Brain microvascular endothelial cell (primary cell): ENCODE data around the gene ABCB10.
"Not testable (repeated sequence)": the region's sequence is repeated elsewhere in the genome, so short reads cannot be mapped to it uniquely, and the experiment has no call there.

Source experiments
- DNase-seq: peaks from one replicate; pipeline ENCODE4 v3.0.0-alpha.2; 2020
- H3K27ac ChIP-seq: fragments of 250-450 bp; sonication (Bioruptor Pico); 2 replicates; pipeline ENCODE4 v1.5.1; 2020; ENCODE audit warnings: mild to moderate bottlenecking, moderate library complexity
- H3K27me3 ChIP-seq: fragments of 250-450 bp; sonication (Bioruptor Pico); replicated peaks from 2 replicates; pipeline ENCODE4 v1.5.1; 2020; ENCODE audit warnings: mild to moderate bottlenecking
- H3K36me3 ChIP-seq: fragments of 250-450 bp; sonication (Bioruptor Pico); replicated peaks from 2 replicates; pipeline ENCODE4 v1.5.1; 2020; ENCODE audit warnings: mild to moderate bottlenecking
- H3K4me3 ChIP-seq: 2 replicates; pipeline ENCODE4 v1.5.1; 2011; ENCODE audit warnings: low read depth, mild to moderate bottlenecking, control low read depth, low read length, moderate library complexity
- in situ Hi-C: cut with HindIII; loops from 2 replicates; pipeline ENCODE4 v1.10.0; 2017; ENCODE audit warnings: low sequenced_read_pairs, low pct_ligation_motif_present
- TF ChIP-seq, protein P1 (sequence below): IDR thresholded peaks from 2 replicates; pipeline ENCODE4 v1.5.1; 2011; ENCODE audit warnings: low read depth, mild to moderate bottlenecking, moderate library complexity, low read length, control low read depth, inconsistent platforms; ENCODE audit errors: missing control alignments

ABCB10 gene

DNA sequence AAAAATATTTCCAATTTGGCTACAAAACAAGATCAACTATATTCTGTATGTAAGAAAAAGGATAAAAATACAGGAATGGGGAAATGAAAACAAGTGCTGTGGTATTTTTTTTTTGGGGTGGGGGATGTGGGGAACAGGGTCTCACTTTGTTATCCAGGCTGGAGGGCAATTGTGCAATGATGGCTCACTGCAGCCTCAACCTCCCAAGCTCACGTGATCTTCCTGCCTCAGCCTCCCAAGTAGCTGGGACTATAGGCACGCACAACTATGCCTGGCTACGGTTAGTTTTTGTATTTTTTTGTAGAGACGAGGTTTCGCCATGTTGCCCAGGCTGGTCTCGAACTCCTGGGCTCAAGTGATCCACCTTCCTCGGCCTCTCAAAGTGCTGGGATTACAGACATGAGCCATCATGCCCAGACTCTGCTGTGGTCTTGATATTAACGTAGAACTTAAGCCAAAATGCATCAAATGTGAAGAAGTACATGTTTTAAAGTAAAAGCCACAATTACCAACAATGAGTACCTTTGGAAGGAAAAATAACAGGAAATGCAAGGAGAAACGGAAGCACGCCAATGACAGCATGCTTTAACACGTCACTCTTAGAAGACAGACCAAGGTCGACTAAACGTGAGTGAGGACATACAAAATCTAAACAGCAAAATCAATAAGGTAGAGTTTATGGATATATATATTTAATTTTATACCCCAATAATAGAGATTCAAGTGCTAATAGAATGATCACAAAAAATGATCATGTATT, 8.8 kb upstream of the ABCB10 start:
- in situ Hi-C loops, result no loop called here
- no peak overlapping the region for H3K27ac ChIP-seq

DNA sequence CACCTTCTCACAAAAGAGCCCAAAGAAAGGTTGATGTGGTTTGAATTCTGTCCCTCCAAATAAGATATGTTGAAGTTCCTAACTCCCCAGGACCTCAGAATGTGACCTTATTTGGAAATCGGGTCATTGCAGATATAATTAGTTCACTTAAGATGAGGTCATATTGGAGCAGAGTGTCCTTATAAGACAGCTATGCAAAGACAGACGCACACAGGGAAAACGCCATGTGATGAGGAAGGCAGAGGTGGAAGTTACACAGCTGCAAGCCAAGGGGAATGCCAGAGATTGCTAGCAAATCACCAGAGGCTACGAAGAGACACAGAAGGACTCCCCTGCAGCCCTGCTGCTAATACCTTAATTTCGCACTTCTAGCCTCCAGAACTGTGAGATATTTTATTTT, 5.2 kb upstream of the ABCB10 start:
- H3K4me3 ChIP-seq, result no peak overlapping the region
- in situ Hi-C loops, result no loop called here
- H3K36me3 ChIP-seq, result no peaks in the 10 kb centered on the region
- no peak overlapping the region for H3K27ac ChIP-seq
- TF ChIP-seq, protein P1, sequence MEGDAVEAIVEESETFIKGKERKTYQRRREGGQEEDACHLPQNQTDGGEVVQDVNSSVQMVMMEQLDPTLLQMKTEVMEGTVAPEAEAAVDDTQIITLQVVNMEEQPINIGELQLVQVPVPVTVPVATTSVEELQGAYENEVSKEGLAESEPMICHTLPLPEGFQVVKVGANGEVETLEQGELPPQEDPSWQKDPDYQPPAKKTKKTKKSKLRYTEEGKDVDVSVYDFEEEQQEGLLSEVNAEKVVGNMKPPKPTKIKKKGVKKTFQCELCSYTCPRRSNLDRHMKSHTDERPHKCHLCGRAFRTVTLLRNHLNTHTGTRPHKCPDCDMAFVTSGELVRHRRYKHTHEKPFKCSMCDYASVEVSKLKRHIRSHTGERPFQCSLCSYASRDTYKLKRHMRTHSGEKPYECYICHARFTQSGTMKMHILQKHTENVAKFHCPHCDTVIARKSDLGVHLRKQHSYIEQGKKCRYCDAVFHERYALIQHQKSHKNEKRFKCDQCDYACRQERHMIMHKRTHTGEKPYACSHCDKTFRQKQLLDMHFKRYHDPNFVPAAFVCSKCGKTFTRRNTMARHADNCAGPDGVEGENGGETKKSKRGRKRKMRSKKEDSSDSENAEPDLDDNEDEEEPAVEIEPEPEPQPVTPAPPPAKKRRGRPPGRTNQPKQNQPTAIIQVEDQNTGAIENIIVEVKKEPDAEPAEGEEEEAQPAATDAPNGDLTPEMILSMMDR, result no peak
- DNase-seq, result peak; percentile 56
- no peaks in the 10 kb centered on the region for H3K27me3 ChIP-seq

More for the DNA sequence above, 8.8 kb upstream of the ABCB10 start:
- no peak overlapping the region for H3K4me3 ChIP-seq
- DNase-seq, result no peak
- TF ChIP-seq, protein P1, result no peak
- no peaks in the 10 kb centered on the region for H3K36me3 ChIP-seq
- no peaks in the 10 kb centered on the region for H3K27me3 ChIP-seq

DNA sequence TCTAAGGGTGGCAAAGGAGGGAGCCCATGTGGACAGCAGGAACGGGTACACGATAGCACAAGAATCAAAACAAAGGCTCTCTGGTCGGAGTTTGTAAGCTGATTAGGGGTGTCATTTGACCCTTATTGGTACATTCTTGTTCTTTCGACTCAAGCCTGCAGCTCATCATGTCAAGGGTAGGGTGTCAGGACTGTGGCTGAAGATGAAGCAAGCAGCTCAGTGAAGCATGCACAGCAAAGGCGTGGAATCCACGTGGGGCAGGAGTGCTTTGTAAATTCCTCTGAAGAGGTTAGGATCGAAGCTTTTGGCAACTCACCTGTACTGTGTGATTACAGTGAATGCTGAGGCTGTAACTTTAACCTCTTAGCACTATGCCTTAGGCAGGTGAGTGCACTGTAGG, 4.7 kb upstream of the ABCB10 start:
- no peak for DNase-seq
- H3K4me3 ChIP-seq, result no peak overlapping the region
- H3K36me3 ChIP-seq, result no peaks in the 10 kb centered on the region
- TF ChIP-seq, protein P1, result no peak
- H3K27ac ChIP-seq, result no peak overlapping the region
- in situ Hi-C loops, result no loop called here
- H3K27me3 ChIP-seq, result no peaks in the 10 kb centered on the region

DNA sequence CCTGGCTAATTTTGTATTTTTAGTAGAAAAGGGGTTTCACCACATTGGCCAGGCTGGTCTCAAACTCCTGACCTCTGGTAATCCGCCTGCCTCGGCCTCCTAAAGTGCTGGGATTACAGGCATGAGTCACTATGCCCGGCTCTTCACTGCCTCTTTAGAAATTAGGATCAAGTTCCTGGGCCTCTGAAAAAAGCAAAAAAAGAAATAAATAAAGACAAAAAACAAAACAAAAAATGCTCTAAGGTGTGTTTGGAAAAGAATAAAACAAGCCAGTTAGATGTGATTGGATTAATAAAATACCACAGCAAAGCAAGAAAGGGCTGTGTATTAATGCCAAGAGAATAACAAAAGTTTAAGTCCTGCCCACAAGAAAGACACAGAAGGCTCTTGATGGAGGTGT, 4.2 kb upstream of the ABCB10 start:
- Histone ChIP-seq H3K36me3 (no peaks in the 10 kb centered on the region), H3K4me3 (no peak overlapping the region), H3K27me3 (no peaks in the 10 kb centered on the region), H3K27ac (no peak overlapping the region)
- TF ChIP-seq, protein P1, result no peak
- in situ Hi-C loops, result no loop called here
- no peak for DNase-seq

DNA sequence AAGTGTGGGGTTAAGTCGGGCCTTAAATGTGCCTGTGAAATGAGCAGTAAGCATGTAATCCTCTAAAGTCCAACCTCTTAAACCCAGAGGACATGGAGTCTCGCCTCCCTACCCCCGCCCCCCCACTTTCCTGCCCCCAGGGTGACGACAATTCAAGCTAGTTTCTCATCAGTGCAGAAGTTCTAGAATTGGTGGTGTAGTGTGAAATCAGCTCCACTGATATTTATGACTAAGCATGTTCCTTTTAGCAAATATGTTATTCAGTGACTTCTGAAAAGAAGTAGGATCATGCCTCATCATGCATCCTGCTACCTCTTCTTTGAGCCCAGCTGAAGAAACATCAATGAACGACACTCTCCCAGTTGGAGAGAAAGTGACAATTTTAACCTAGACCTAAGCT, 2.6 kb upstream of the ABCB10 start:
- H3K27ac ChIP-seq, result no peak overlapping the region
- TF ChIP-seq, protein P1, result no peak
- H3K27me3 ChIP-seq, result no peaks in the 10 kb centered on the region
- H3K4me3 ChIP-seq, result no peak overlapping the region
- DNase-seq, result no peak
- in situ Hi-C loops, result no loop called here
- H3K36me3 ChIP-seq, result no peaks in the 10 kb centered on the region

DNA sequence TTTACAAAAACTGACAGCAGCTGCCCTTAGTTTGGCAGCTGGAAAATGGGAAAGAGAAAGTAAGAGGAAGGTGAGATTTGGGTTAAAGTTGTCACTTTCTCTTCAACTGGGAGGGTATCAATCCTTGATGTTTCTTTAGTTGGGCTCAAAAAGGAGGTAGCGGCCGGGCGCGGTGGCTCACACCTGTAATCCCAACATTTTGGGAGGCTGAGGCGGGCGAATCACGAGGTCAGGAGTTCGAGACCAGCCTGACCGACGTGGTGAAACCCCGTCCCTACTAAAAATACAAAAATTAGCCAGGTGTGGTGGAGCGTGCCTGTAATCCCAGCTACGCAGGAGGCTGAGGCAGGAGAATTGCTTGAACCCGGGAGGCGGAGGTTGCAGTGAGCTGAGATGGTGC, 1.6 kb upstream of the ABCB10 start:
- in situ Hi-C loops, H3K36me3 ChIP-seq, DNase-seq, H3K27ac ChIP-seq, H3K27me3 ChIP-seq, H3K4me3 ChIP-seq: not testable (repeated sequence)

DNA sequence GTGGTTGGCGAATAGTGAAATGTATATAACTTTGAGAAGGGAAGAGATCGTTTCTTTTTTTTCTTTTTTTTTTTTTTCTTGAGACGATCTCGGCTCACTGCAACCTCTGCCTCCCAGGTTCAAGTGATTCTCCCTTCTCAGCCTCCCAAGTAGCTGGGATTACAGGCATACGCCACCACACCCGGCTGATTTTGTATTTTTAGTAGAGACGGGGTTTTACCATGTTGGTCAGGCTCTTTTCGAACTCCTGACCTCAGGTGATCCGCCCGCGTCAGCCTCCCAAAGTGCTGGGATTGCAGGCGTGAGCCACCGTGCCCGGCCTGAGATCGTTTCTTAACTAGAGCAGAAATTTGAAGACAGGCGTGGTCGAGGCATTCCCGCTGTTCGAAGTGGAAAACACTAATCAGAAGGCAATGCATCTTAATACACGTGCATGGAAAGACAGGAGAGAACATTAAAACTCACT, 862 bp upstream of the ABCB10 start:
- H3K4me3 ChIP-seq, result peak overlapping the region; percentile 77
- DNase-seq, H3K27me3 ChIP-seq, in situ Hi-C loops, H3K36me3 ChIP-seq: not testable (repeated sequence)
- H3K27ac ChIP-seq, result peak overlapping the region; percentile 5
